ENCODE results near the gene NLRP3. TPM values are rescaled to one million over a fixed set of nuclear protein-coding genes. Genes with fewer than 3 reads are reported as not detected.

Gene NLRP3
- total RNA-seq, 1 donor from 2014 or later, result 7.4 TPM

GRCh38 chr1:247456021-247456420 lies 40.0 kb downstream of the NLRP3 start:
- no peak for TF ChIP-seq CTCF (conservative IDR thresholded peaks at IDR 0.05; ENCODE audit: low read depth, low read length)
- no peak overlapping the region for H3K4me3 ChIP-seq (ENCODE audit: low read depth, low read length)
- no peak for DNase-seq (ENCODE audit: low read depth)

GRCh38 chr1:247456914-247457639 lies 41.1 kb downstream of the NLRP3 start:
- no peak for DNase-seq (ENCODE audit: low read depth)
- no peak for TF ChIP-seq CTCF (conservative IDR thresholded peaks at IDR 0.05; ENCODE audit: low read depth, low read length)
- H3K4me3 ChIP-seq (ENCODE audit: low read depth, low read length), result no peak overlapping the region

GRCh38 chr1:247459507-247459906 lies 43.5 kb downstream of the NLRP3 start:
- no peak for TF ChIP-seq CTCF (conservative IDR thresholded peaks at IDR 0.05; ENCODE audit: low read depth, low read length)
- DNase-seq (ENCODE audit: low read depth), result no peak

GRCh38 chr1:247465796-247466195 lies 49.8 kb downstream of the NLRP3 start:
- H3K4me3 ChIP-seq (ENCODE audit: low read depth, low read length), result no peak overlapping the region
- TF ChIP-seq CTCF (conservative IDR thresholded peaks at IDR 0.05; ENCODE audit: low read depth, low read length), result no peak
- DNase-seq (ENCODE audit: low read depth), result no peak

More at GRCh38 chr1:247459507-247459906, 43.5 kb downstream of the NLRP3 start:
- H3K4me3 ChIP-seq (ENCODE audit: low read depth, low read length), result no peak overlapping the region

GRCh38 chr1:247467129-247467528 lies 51.2 kb downstream of the NLRP3 start:
- no peak for TF ChIP-seq CTCF (conservative IDR thresholded peaks at IDR 0.05; ENCODE audit: low read depth, low read length)
- H3K4me3 ChIP-seq (ENCODE audit: low read depth, low read length), result no peak overlapping the region
- DNase-seq (ENCODE audit: low read depth), result no peak

- no peak for TF ChIP-seq CTCF (conservative IDR thresholded peaks at IDR 0.05; ENCODE audit: low read depth, low read length)
- no peak overlapping the region for H3K4me3 ChIP-seq (ENCODE audit: low read depth, low read length)
- DNase-seq (ENCODE audit: low read depth), result no peak
These were observed 52.6 kb downstream of the NLRP3 start for GRCh38 chr1:247468481-247469140.
